Measurements from ENCODE around the gene SNAPC4. TPM values are rescaled to one million over a fixed set of nuclear protein-coding genes. Genes with fewer than 3 reads are reported as not detected.

The SNAPC4 gene
- total and polyA plus RNA-seq, 9 of the 15 experiments (the other 6 are each of a cell fraction or from before 2014, with no cell fraction given): 0.21 to 21.8 (median 8.8) TPM

- POLR2A ChIA-PET: interaction anchor here (0.6 to 1.0 kb wide), 4 partner anchors 27 to 469 kb away, joined by 3 to 4 read pairs (median 4); partner anchors contain the start of gene DNLZ
- Histone ChIP-seq H3K36me3 (ENCODE audit: control insufficient read depth, insufficient read depth, low read length) (peaks cover 72% of the 10 kb centered on the region), H3K9me1 (ENCODE audit: control insufficient read depth, insufficient read depth, low read length) (no peaks in the 10 kb centered on the region), H3K4me1 (replicated peaks in 1 of 2; ENCODE audit: control insufficient read depth in 2 of 2, insufficient read depth in 2 of 2, low read length in 2 of 2) (peaks cover 7 to 43% of the 10 kb centered on the region in 2 experiments; a peak in 4 of 5 replicates), H2AFZ (ENCODE audit: low read depth, low read length) (peak overlapping the region; percentile 44; the same call in 1 of the 2 replicates), H3K4me2 (ENCODE audit: insufficient read depth, low read length) (peak overlapping the region; percentile 97), H3K79me2 (ENCODE audit: control insufficient read depth, insufficient read depth, low read length) (peaks cover 28% of the 10 kb centered on the region), H3K9ac (ENCODE audit: insufficient read depth in 1 of 2, low read depth in 2 of 2, low read length in 2 of 2) (peak overlapping the region; percentile 78 to 98), H3K9me3 (replicated peaks; ENCODE audit: control insufficient read depth, insufficient read depth, low read depth, low read length) (no peaks in the 10 kb centered on the region), H3K4me3 (peak overlapping the region; percentile 98), H4K20me1 (replicated peaks; ENCODE audit: control insufficient read depth, insufficient read depth, low read length) (no peaks in the 10 kb centered on the region; the same call in 1 of the 2 replicates), H3K27ac (ENCODE audit: extremely low read depth, low read depth, low read length) (peak overlapping the region; percentile 69), H3K27me3 (ENCODE audit: control insufficient read depth in 2 of 2, insufficient read depth in 2 of 2, low read length in 2 of 2) (no peaks in the 10 kb centered on the region)
- no TSS peak for BruUV-seq (replicated peaks)
- peak; percentile 16 for ATAC-seq
- in situ Hi-C loops (cut with MboI): no loop called here
- peak in 2 of 4 experiments; percentile 36 to 43 for DNase-seq (ENCODE audit: extremely low read depth in 1 of 4, low spot score in 3 of 4)
- CTCF ChIA-PET (ENCODE audit: low intra/inter-chr PET ratio): interaction anchor here (0.8 to 1.9 kb wide), 6 partner anchors 36 to 232 kb away, joined by 3 to 10 read pairs (median 5); partner anchors contain the start of gene DNLZ
- intact Hi-C loops (cut with micrococcal nuclease): loop anchor here (1.0 to 2.0 kb wide), 3 partner anchors 34 to 61 kb away; no protein-coding TSS in a partner anchor
- under 1% methylated on average over 46 of the region's 67 CpGs for WGBS (ENCODE audit: insufficient coverage, low coverage, missing lambda C conversion rate)
- no peak for FAIRE-seq
- TF ChIP-seq CHCHD3 (CRISPR knock-in tag; IDR thresholded peaks at IDR 0.05) (no peak), MAX (CRISPR knock-in tag; IDR thresholded peaks at IDR 0.05) (peak; percentile 59), POU5F1 (IDR thresholded peaks at IDR 0.05; ENCODE audit: borderline replicate concordance, low read depth, low read length, partially characterized antibody) (no peak), TFAP4 (CRISPR knock-in tag; IDR thresholded peaks at IDR 0.05; ENCODE audit: borderline replicate concordance) (peak; percentile 44; the same call in 1 of the 2 replicates), NRF1 (conservative IDR thresholded peaks at IDR 0.05 in 1 of 2, IDR thresholded peaks at IDR 0.05 in 1 of 2) (peak in 1 of 2 experiments; percentile 5; a peak in 1 of 4 replicates), HMGN3 (IDR thresholded peaks at IDR 0.05; ENCODE audit: borderline replicate concordance, extremely low read depth, insufficient read length, low read depth, low read length) (peak; percentile 4), STAT5A (IDR thresholded peaks at IDR 0.05; ENCODE audit: borderline replicate concordance, low read length) (no peak), FOXP1 (CRISPR knock-in tag; IDR thresholded peaks at IDR 0.05) (no peak; the same call in 1 of the 2 replicates), FOXK1 (CRISPR knock-in tag; IDR thresholded peaks at IDR 0.05; ENCODE audit: borderline replicate concordance) (no peak), DPF2 (IDR thresholded peaks at IDR 0.05) (no peak), CREB3L1 (IDR thresholded peaks at IDR 0.05; ENCODE audit: borderline replicate concordance, low read depth) (0 out of 2 replicates have a peak, but pooled peaks have one; percentile 11), NEUROD1 (IDR thresholded peaks at IDR 0.05; ENCODE audit: borderline replicate concordance, low read depth, low read length, partially characterized antibody) (peak; percentile 52), TEAD1 (CRISPR knock-in tag; IDR thresholded peaks at IDR 0.05) (peak in 1 of 2 experiments; percentile 65; a peak in 1 of 4 replicates), ZBTB1 (CRISPR knock-in tag; IDR thresholded peaks at IDR 0.05; ENCODE audit: borderline replicate concordance, low read depth) (0 out of 2 replicates have a peak, but pooled peaks have one; percentile 5)
Observed at GRCh38 chr9:136399176-136400037, 563 bp downstream of the SNAPC4 start.
